GM12878 (cell line): ENCODE data around the gene FBXL2. TPM values are rescaled to one million over a fixed set of nuclear protein-coding genes. Genes with fewer than 3 reads are reported as not detected.

Experiments used
- ATAC-seq: fragments of 200-7000 bp; cut with Tn5 transposase; 3 replicates; pipeline ENCODE4 v1.9.1; 2020; ENCODE audit warnings: mild to moderate bottlenecking, moderate library complexity
- BruUV-seq: library from RNA; stranded (reverse); fragments of 400-500 nt; replicated peaks from 2 replicates; lab custom pipeline; 2021; lab: Mats Ljungman, UMichigan
- CTCF ChIA-PET: fragments of 300-600 bp; sonication (Branson Sonifier 250); formaldehyde crosslinking; extraction: SDS; loops from one replicate; lab custom pipeline; 2021; ENCODE audit warnings: inconsistent platforms; lab: Yijun Ruan, JAX
- POLR2A ChIA-PET: fragments of 350-600 bp; formaldehyde crosslinking; extraction: SDS; loops from one replicate; lab custom pipeline; 2021; ENCODE audit warnings: inconsistent platforms; lab: Charles Lee
- RAD21 ChIA-PET: fragments of 300-600 bp; sonication (Branson Sonifier 250); formaldehyde crosslinking; loops from one replicate; lab custom pipeline; 2023; ENCODE audit warnings: antibody characterized with exemption; ENCODE audit not compliant: unreplicated experiment; lab: Charles Lee
- SMC1A ChIA-PET: fragments of 300-600 bp; sonication (Branson Sonifier 250); formaldehyde crosslinking; loops from one replicate; lab custom pipeline; 2023; ENCODE audit not compliant: unreplicated experiment, uncharacterized antibody; lab: Charles Lee
- DNase-seq: peaks from one replicate; pipeline ENCODE4 v3.0.0-alpha.2; 2011; ENCODE audit warnings: low read depth, low spot score
- FAIRE-seq: peaks from 3 replicates; lab custom pipeline; 2011; peaks lifted over from hg19 to GRCh38; lab: Jason Lieb, UNC
- H2AFZ ChIP-seq: 2 replicates; pipeline ENCODE4 v1.6.0; 2011; ENCODE audit warnings: low read depth, low read length, control low read depth; ENCODE audit not compliant: control insufficient read depth
- H3K27ac ChIP-seq: 2 replicates; pipeline ENCODE4 v1.5.1; 2011; ENCODE audit warnings: control low read depth; ENCODE audit not compliant: control insufficient read depth, insufficient read depth
- H3K27me3 ChIP-seq, 2 experiments: replicated peaks in 1 of 2; 2 replicates each; pipeline versions ENCODE4 v1.6.0 to v1.6.1; 2011; ENCODE audit warnings: low read length in 1 of 2; ENCODE audit not compliant: control insufficient read depth in 2 of 2, insufficient read depth in 2 of 2
- H3K36me3 ChIP-seq, 2 experiments: 2 replicates each; pipeline ENCODE4 v1.5.1; 2011; ENCODE audit warnings: low read length in 1 of 2; ENCODE audit not compliant: control insufficient read depth in 2 of 2, insufficient read depth in 2 of 2
- H3K4me1 ChIP-seq: 2 replicates; pipeline ENCODE4 v1.6.1; 2011; ENCODE audit warnings: mild to moderate bottlenecking, low read length, moderate library complexity, mixed read lengths; ENCODE audit not compliant: control insufficient read depth, insufficient read depth
- H3K4me2 ChIP-seq: 2 replicates; pipeline ENCODE4 v1.6.0; 2011; ENCODE audit warnings: control low read depth; ENCODE audit not compliant: control insufficient read depth, insufficient read depth
- H3K4me3 ChIP-seq: fragments of 200-600 bp; sonication (generic); 2 replicates; pipeline ENCODE4 v1.5.1; 2016
- H3K79me2 ChIP-seq: 2 replicates; pipeline ENCODE4 v1.6.0; 2011; ENCODE audit warnings: low read length; ENCODE audit not compliant: control insufficient read depth, insufficient read depth
- H3K9ac ChIP-seq: 2 replicates; pipeline ENCODE4 v1.8.0; 2011; ENCODE audit warnings: low read length, control low read depth, mixed read lengths; ENCODE audit not compliant: control insufficient read depth, insufficient read depth
- H3K9me3 ChIP-seq: replicated peaks from 3 replicates; pipeline ENCODE4 v1.5.1; 2011; ENCODE audit warnings: mild to moderate bottlenecking, low read length; ENCODE audit not compliant: control insufficient read depth, insufficient read depth
- H4K20me1 ChIP-seq: 2 replicates; pipeline ENCODE4 v1.6.0; 2011; ENCODE audit not compliant: control insufficient read depth, insufficient read depth
- ATF7 ChIP-seq: fragments of 450-650 bp; IDR thresholded peaks from 2 replicates; pipeline ENCODE4 v1.6.1; 2016; ENCODE audit warnings: low read depth, mild to moderate bottlenecking
- CREB1 ChIP-seq: IDR thresholded peaks from 2 replicates; pipeline ENCODE4 v1.6.1; 2012; ENCODE audit warnings: low read depth, mild to moderate bottlenecking, inconsistent platforms
- EP300 ChIP-seq, 2 experiments: fragments of 150-350 bp in 1 of 2; IDR thresholded peaks; 2 replicates each; pipeline ENCODE4 v1.6.1; 2011 to 2012; ENCODE audit warnings: low read depth in 2 of 2, low read length in 2 of 2, borderline replicate concordance in 1 of 2, improper control_type of control experiment in 1 of 2, inconsistent platforms in 1 of 2; ENCODE audit not compliant: control insufficient read depth in 1 of 2
- FOXK2 ChIP-seq: fragments of 450-650 bp; IDR thresholded peaks from 2 replicates; pipeline ENCODE4 v1.6.1; 2017; ENCODE audit warnings: mild to moderate bottlenecking, moderate library complexity
- REST ChIP-seq: IDR thresholded peaks from 2 replicates; pipeline ENCODE4 v1.6.1; 2012; ENCODE audit warnings: mild to moderate bottlenecking, low read depth, low read length
- TCF7 ChIP-seq: IDR thresholded peaks from 2 replicates; pipeline ENCODE4 v1.6.1; 2014; ENCODE audit warnings: antibody characterized with exemption, borderline replicate concordance
- ZNF622 ChIP-seq: fragments of 450-650 bp; IDR thresholded peaks from 2 replicates; pipeline ENCODE4 v1.6.1; 2017; ENCODE audit warnings: mild to moderate bottlenecking, inconsistent platforms
- WGBS: methylation state at CpG from one replicate; pipeline ENCODE4 v1.1.6; 2016; ENCODE audit warnings: low lambda C conversion rate; ENCODE audit not compliant: insufficient replicate concordance, insufficient coverage; ENCODE audit errors: missing lambda C conversion rate; 5-methylcytosine and 5-hydroxymethylcytosine counted together
- in situ Hi-C: fragments of 300-500 bp; cut with MboI; formaldehyde crosslinking; loops from 9 replicates; pipeline ENCODE4 v1.14.3; 2018; ENCODE audit warnings: mixed read lengths
- intact Hi-C: fragments of 100-400 bp; cut with micrococcal nuclease; formaldehyde crosslinking; loops from one replicate; pipeline ENCODE4 v1.14.2; 2022; ENCODE audit not compliant: unreplicated experiment
- polyA plus RNA-seq, 11 experiments: library from polyadenylated mRNA; depleted of rRNA in 4 of 11; unstranded in 6 of 11; stranded (reverse) in 5 of 11; fragments of >200 nt; fragmentation: Nextera tagmentation in 4 of 11; fragmentation: Illumina TruSeq in 1 of 11; extraction: Ambion mirVana in 4 of 11; extraction: Trizol in 1 of 11; gene quantifications; 1 replicate in 1 of 11; 2 replicates in 10 of 11; pipeline versions ENCODE4 v1.2.1 to v1.2.3, GENCODE V29; 2011 to 2016; ENCODE audit warnings: inconsistent platforms in 2 of 11, missing spikeins in 2 of 11, low read depth in 1 of 11
- total RNA-seq, 4 experiments: library from RNA; depleted of rRNA in 3 of 4; stranded (reverse); fragments of >200 nt in 3 of 4; fragmentation: Illumina TruSeq in 1 of 4; extraction: Trizol in 1 of 4; gene quantifications; 2 replicates each; pipeline versions ENCODE4 v1.2.1 to v1.2.3, GENCODE V29; 2013 to 2021
- TF ChIP-seq, protein P1 (sequence below): IDR thresholded peaks from 2 replicates; pipeline ENCODE4 v1.6.1; 2012; ENCODE audit warnings: improper control_type of control experiment, low read depth, low read length; ENCODE audit not compliant: insufficient replicate concordance
- TF ChIP-seq, protein P2 (sequence below): IDR thresholded peaks from 2 replicates; pipeline ENCODE4 v1.6.1; 2012; ENCODE audit warnings: low read depth, low read length, improper control_type of control experiment

Gene FBXL2
- total and polyA plus RNA-seq, 10 of the 15 experiments (the other 5 are each of a cell fraction or from before 2014, with no cell fraction given) = 0.04 to 0.72 (median 0.15) TPM; not detected in 1

GRCh38 chr3:33250712-33251111, 26.5 kb upstream of the FBXL2 start:
- no peak overlapping the region for H2AFZ ChIP-seq
- no peaks in the 10 kb centered on the region for H3K9me3 ChIP-seq
- ChIA-PET RAD21 (no interaction called here), SMC1A (interaction anchor here (0.6 kb wide), 2 partner anchors 34 to 107 kb away, joined by 3 read pairs; no protein-coding TSS in a partner anchor), CTCF (interaction anchor here (0.7 to 1.6 kb wide), 3 partner anchors 119 to 176 kb away, joined by 3 to 5 read pairs (median 4); no protein-coding TSS in a partner anchor), POLR2A (no interaction called here)
- no peak overlapping the region for H3K27ac ChIP-seq
- intact Hi-C loops = no loop called here
- H3K4me3 ChIP-seq = no peak overlapping the region
- no peak for FAIRE-seq
- ATAC-seq = no peak
- no peak for DNase-seq
- no peak overlapping the region for H3K4me2 ChIP-seq
- in situ Hi-C loops = no loop called here
- H3K4me1 ChIP-seq = no peaks in the 10 kb centered on the region
- no peaks in the 10 kb centered on the region for H3K79me2 ChIP-seq
- H4K20me1 ChIP-seq = no peaks in the 10 kb centered on the region
- H3K36me3 ChIP-seq = no peaks in the 10 kb centered on the region
- WGBS = 0% methylated on average over 1 of the region's 1 CpG
- no peaks in the 10 kb centered on the region for H3K27me3 ChIP-seq
- no peak overlapping the region for H3K9ac ChIP-seq
- TF ChIP-seq, protein P1, sequence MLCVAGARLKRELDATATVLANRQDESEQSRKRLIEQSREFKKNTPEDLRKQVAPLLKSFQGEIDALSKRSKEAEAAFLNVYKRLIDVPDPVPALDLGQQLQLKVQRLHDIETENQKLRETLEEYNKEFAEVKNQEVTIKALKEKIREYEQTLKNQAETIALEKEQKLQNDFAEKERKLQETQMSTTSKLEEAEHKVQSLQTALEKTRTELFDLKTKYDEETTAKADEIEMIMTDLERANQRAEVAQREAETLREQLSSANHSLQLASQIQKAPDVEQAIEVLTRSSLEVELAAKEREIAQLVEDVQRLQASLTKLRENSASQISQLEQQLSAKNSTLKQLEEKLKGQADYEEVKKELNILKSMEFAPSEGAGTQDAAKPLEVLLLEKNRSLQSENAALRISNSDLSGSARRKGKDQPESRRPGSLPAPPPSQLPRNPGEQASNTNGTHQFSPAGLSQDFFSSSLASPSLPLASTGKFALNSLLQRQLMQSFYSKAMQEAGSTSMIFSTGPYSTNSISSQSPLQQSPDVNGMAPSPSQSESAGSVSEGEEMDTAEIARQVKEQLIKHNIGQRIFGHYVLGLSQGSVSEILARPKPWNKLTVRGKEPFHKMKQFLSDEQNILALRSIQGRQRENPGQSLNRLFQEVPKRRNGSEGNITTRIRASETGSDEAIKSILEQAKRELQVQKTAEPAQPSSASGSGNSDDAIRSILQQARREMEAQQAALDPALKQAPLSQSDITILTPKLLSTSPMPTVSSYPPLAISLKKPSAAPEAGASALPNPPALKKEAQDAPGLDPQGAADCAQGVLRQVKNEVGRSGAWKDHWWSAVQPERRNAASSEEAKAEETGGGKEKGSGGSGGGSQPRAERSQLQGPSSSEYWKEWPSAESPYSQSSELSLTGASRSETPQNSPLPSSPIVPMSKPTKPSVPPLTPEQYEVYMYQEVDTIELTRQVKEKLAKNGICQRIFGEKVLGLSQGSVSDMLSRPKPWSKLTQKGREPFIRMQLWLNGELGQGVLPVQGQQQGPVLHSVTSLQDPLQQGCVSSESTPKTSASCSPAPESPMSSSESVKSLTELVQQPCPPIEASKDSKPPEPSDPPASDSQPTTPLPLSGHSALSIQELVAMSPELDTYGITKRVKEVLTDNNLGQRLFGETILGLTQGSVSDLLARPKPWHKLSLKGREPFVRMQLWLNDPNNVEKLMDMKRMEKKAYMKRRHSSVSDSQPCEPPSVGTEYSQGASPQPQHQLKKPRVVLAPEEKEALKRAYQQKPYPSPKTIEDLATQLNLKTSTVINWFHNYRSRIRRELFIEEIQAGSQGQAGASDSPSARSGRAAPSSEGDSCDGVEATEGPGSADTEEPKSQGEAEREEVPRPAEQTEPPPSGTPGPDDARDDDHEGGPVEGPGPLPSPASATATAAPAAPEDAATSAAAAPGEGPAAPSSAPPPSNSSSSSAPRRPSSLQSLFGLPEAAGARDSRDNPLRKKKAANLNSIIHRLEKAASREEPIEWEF = no peak
- no peak for TF ChIP-seq EP300 (IDR thresholded peaks at IDR 0.05; ENCODE audit: borderline replicate concordance in 1 of 2, control insufficient read depth in 1 of 2, low read depth in 2 of 2, low read length in 2 of 2)
- TF ChIP-seq ZNF622 = no peak
- TF ChIP-seq REST = no peak
- no peak for TF ChIP-seq CREB1
- TF ChIP-seq, protein P2, sequence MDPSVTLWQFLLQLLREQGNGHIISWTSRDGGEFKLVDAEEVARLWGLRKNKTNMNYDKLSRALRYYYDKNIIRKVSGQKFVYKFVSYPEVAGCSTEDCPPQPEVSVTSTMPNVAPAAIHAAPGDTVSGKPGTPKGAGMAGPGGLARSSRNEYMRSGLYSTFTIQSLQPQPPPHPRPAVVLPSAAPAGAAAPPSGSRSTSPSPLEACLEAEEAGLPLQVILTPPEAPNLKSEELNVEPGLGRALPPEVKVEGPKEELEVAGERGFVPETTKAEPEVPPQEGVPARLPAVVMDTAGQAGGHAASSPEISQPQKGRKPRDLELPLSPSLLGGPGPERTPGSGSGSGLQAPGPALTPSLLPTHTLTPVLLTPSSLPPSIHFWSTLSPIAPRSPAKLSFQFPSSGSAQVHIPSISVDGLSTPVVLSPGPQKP = no peak
- TF ChIP-seq TCF7 = no peak
- no peak for TF ChIP-seq FOXK2
- no peak for TF ChIP-seq ATF7
- BruUV-seq = no TSS peak
